Mucosa of gallbladder (tissue), 1 donor: Measurements from ENCODE around the gene SF3B1. TPM values are rescaled to one million over a fixed set of nuclear protein-coding genes. Genes with fewer than 3 reads are reported as not detected.
"Not testable (repeated sequence)": the region's sequence is repeated elsewhere in the genome, so short reads cannot be mapped to it uniquely, and the experiment has no call there.

Source experiments
- DNase-seq: peaks from one replicate; pipeline ENCODE4 v3.0.0-alpha.2; 2020; ENCODE audit warnings: low spot score
- total RNA-seq: library from RNA; stranded (reverse); gene quantifications from one replicate; pipeline ENCODE4 v1.2.1, GENCODE V29; 2021
- donor health status: DM: no; HTN: no; CAD: no.

Gene SF3B1
- total RNA-seq: 206 TPM

GRCh38 chr2:197434541-197435513, at the start of gene SF3B1:
SF3B1 (minus strand) TSS chr2:197435028; CDS start chr2:197434999, 29 bp downstream.
- peak; percentile 99 for DNase-seq

DNA sequence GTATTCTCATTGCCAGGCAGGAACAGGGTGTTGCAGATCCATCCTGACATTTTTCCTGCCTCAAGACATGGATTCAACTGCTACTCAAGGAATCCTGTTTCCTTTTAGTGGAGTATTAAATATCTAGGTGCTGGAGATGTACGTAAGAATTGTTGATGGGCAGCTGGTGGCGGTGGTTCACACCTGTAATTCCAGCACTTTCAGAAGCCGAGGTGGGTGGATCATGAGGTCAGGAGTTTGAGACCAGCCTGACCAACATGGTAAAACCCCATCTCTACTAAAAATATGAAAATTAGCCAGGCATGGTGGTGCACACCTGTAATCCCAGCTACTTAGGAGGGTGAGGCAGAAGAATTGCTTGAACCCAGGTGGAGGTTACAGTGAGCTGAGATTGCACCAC, 49.4 kb upstream of the SF3B1 start:
- not testable (repeated sequence) for DNase-seq

DNA sequence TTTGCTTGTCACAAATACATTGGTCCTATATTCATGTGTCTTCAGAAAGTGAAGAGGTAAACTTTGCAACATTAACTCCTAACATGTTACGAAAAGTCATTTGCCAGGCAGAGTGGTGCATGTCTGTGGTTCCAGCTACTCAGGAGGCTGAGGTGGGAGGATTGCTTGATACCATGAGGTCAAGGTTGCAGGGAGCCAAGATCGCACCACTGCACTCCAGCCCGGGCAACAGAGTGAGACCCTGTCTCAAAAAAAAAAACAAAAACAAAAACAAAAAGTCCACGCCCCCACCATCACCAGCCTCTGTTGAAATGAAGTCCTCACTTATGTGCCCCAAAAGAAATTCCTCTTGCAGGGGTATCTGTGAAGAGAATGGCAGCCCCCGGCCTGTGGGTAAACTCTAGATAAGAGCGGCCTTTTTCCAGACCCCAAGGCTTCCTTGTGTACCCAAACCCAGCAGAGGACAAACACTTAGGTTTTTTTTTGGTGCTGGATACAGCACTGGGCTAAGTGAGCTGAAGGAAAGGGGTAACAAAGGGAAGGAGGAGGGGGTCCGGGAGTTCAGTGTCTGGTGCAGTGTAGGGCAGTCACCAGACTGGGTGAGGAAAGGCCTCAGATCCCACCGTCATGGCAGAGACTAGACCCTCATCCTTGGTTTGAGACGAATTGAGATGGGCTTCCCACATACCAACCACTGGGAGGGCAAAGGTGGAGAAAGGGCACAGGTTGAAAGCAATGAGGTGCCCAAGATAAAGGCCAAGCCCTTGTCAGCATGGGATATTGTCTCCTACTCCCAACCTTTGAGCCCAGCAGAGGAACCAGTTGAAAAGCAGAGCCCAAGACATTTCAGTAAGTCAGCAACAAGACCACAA, 45.6 kb upstream of the SF3B1 start:
- no peak for DNase-seq

- no peak for DNase-seq
Measured at GRCh38 chr2:197477797-197478196, 43.0 kb upstream of the SF3B1 start.

- DNase-seq: no peak
Measured at GRCh38 chr2:197472166-197472565, 37.3 kb upstream of the SF3B1 start.

DNA sequence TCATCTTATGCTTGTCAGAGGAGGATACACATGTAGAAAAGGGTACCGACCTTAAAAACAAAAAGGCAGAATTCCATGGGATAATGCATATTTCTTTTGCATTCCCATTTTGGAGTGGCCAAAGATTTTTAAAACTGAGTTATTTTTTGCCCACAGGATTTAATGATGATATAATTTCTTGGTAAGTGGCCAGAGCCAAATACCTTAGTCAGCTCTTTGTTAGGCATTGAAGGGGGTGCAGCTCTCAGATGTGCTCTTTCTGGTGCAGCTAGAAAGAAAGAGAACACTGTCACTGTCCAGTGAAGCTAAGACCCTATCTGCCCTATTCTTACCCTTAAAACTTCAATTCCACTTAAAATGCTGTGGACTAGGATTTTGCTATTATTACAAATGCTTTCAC, 29.3 kb upstream of the SF3B1 start:
- no peak for DNase-seq

DNA sequence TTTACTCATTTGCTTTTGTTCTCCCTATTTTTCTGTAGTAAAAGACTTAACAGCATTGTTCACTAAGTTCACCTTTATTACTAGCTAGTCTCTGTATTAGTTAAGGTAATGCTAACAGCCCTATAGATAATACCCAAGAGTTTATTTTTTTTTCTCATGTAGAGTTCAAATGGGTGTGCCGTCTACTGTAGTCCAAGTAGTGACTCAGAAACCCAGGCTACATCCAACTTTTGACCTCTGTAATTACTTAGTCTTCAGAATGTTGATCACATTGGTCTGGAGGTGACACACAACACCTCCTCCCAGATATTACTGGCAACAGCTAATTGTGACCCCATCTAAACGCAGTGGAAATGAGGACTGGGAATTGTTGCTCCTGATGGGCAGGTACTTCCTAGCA, 26.2 kb upstream of the SF3B1 start:
- DNase-seq: no peak

DNA sequence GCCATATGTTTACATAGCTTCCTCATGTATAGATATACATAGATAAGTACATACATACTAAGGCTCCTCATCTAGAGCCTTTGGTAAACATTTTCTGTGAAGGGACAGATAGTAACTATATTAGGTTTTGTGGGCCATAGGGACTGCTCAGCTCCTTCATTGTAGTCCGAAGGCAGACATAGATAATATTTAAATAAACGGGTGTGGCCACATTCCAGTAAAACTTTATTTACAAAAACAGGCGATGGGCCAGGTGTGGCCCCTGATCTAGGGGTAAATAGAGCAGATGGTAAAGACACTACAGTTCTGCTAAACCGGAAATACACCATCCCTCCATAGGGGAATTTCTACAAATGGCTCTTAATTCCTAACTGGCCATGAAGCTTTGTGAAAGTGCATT, 25.8 kb upstream of the SF3B1 start:
- no peak for DNase-seq

DNA sequence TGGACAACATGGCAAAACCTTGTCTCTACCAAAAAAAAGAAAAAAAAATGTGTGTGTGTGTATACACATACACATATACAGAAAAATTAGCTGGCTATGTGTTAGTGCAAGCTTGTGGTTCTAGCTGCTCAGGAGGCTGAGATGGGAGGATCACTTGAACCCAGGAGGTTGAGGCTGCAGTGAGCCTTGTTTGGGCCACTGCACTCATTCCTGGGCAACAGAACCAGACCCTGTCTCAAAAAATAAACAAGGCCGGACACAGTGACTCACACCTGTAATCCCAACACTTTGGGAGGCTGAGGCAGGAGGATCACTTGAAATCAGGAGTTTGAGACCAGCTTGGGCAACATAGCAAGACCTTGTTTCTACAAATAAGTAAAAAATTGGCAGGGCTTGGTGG, 20.6 kb upstream of the SF3B1 start:
- DNase-seq: no peak

GRCh38 chr2:197454923-197455322, 20.1 kb upstream of the SF3B1 start:
- DNase-seq: no peak

DNA sequence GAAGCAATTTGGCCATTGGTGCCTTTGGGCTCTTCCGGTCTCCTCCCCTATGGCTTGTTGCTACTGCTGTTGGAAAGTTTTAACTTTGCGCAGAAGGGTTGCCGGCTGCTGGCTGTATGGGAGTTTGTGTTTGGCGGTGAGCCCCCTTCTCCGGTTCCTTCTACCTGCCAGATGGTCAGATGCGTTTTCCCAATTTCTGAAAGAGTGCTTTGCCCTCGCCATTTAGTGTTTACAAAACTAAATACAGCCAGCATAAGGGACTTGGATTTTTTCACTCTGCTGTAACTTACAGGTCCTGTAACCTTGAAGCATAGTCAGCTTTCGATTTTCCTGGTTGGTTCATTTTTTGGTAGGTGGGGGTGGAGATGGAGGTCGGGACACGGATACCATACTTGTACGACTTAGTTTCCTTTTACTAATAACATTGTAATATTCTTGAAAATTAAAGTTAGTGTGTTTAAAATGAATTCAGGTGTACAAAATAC, 19.1 kb upstream of the SF3B1 start:
- peak; percentile 75 for DNase-seq

GRCh38 chr2:197453123-197453913, 18.5 kb upstream of the SF3B1 start, which contains the start of gene COQ10B:
COQ10B (plus strand) TSS chr2:197453552; CDS start chr2:197453561, 9 bp downstream.
- DNase-seq: peak; percentile 99

GRCh38 chr2:197452754-197453122, 17.9 kb upstream of the SF3B1 start:
- DNase-seq: no peak

DNA sequence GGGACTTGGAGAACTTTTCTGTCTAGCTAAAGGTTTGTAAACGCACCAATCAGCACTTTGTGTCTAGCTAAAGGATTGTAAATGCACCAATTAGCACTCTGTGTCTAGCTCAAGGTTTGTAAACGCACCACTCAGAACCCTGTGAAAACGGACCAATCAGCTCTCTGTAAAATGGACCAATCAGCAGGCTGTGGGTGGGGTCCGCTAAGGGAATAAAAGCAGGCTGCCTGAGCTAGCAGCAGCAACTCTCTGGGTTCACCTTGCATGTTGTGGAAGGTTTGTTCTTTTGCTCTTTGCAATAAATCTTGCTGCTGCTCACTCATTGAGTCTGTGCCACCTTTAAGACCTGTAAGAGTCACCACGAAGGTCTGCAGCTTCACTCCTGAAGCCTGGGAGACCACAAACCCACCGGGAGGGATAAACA, 16.1 kb upstream of the SF3B1 start:
- DNase-seq: not testable (repeated sequence)

DNA sequence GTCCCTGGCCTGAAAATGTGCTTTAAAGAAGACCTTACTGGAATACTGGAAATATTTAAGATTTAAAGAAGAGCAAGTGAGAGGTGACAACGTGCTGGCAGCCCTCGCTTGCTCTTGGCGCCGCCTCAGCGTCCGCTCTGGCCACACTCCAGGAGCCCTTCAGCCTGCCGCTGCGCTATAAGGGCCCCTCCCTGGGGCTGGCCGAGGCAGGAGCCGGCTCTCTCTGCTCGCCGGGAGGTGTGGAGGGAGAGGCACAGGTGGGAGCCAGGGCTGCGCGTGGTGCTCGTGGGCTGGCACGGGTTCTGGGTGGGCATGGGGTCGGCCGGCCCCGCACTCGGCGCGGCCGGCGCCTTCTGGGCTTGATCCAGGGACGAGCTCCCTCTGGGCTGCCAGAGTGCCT, 15.6 kb upstream of the SF3B1 start:
- no peak for DNase-seq

DNA sequence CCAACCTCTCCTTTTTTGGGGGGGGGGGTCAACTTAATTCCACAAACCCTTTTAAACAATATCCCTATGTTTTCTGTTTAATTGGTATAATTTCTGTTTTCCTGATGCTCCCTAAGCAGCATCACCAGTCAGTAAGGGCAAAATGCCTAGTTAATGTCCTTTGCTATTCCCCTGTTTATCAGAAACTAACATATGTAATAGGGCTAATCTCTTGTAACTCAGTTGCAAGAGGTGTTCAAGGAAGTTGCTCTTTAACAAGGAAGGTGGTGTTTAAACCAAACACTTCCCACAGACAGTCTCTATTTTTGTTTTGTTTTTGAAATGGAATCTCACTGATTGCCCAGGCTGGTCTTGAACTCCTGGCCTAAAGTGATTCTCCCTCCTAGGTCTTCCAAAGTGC, 12.0 kb upstream of the SF3B1 start:
- DNase-seq: no peak

DNA sequence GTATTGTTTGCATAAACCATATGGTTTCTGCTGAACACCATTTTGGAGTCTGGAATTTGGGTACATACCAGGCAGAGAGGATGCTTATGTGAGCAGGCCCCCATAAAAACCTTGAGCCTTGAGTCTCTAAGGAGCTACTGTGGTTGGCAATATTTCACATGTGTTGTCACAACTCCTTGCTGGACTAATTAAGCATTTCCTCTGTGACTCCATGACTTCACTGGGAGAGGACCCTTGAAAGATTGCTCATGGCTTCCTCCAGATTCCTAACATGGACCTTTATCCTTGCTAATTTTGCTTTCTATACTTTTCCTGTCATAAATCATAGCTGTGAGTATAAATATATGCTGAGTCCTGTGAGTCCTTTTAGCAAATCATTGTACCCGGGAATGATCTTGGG, 10.9 kb upstream of the SF3B1 start:
- DNase-seq: no peak

- no peak for DNase-seq
Measured at GRCh38 chr2:197442857-197443256, 8.0 kb upstream of the SF3B1 start.

- DNase-seq: no peak
Measured at GRCh38 chr2:197437380-197437779, 2.6 kb upstream of the SF3B1 start.

DNA sequence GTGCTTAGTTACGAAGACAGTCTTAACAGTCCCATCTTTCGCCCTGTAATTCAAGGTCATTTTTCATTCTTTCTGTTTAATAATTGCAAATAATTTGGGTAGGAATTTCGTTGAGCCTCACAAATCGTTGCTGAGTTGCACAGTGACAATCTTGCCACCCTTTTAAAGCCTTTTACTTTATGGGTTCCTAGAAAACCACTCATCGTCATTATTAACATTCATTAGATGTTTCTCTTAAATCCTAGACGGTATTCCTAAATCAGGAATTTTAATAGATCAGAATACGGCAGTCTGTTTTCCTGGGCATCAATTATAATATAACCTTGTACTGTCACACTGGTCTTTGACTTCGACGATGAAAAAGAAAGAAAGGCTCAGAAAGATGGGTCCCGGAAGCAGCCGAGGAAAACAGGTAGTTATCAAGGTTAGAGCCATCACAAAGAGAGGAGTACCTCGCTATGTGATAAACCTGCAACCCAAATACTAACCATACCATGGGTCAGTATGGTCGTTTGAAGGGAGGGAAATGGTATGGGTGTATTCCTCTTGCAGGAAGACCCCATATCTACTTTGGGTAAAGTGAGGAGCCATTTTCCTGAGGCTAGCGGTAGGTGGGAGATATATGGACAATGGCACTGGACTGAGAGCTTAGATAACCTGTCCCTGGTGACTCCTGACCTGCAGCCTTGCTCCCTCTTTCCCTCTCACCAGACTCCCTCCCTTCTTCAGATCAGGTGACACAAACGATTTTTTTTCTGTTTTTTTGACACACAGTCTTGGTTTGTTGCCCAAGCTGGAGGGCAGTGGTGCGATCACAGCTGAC, 981 bp upstream of the SF3B1 start:
- no peak for DNase-seq
